ENCODE measurements around the gene A3GALT2.

A3GALT2 gene

DNA sequence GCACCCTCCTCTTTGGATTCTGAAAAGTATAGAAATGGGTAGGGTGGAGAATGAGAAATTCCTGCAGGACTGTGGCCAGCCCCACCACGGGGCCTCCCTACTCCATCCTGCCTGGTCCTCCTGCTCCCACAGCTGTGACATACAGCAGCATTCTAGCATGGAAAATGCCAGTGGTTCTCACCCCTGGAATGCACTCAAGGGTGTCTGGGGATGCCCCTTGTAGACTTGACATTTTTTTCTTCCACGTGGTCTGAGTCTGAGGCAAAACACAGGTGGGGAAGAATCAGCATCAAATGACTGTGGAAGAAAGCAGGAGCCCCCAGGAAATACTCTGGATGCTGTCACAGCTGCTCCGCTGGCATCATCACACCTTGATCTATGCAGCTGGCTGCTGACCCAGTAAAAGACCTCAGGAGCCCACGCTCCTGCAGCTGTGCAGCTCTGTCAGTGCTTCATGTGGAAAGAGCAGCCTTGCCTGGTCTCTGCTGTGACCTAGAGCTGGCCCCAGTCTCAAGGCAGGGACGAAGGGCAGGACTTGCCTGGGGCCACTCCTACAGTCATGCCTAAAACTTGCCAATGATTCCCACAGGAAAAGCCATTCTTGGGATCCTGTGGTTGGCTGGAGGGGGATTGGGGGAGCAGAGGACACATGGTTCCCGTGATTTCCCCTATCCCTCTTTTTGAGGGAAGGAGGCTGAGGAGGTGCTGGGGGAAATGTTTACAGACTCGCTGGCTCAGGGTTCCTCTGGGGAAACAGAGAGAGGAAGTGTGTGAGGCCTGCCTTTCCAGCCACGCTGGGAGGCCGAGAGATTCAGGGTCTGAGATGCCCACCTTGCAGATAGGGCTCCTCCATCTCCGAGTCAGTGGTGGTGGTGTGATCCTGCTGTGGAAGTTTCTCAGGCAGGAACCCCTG, 10.8 kb upstream of the A3GALT2 start:
- no peak for DNase-seq

DNA sequence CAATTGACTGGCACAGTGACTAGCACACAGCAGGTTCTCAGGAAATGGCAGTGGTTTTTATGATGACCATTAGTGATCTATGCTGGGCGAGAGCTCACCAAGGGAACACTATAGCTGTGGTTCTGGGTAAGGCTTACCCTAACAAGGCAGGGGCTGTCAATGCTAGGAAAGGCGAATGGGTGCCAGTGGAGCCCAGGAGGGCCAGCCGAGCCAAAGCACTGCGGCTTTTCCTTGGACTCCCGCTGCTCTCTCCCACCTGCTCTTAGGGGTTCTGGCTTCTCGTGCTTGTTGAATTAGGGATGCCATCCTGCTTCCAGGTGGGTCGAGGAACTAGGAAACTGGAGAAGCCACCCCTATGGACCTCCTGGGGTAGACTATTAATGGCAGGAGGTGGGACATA, 10.0 kb upstream of the A3GALT2 start:
- no peak for DNase-seq

DNA sequence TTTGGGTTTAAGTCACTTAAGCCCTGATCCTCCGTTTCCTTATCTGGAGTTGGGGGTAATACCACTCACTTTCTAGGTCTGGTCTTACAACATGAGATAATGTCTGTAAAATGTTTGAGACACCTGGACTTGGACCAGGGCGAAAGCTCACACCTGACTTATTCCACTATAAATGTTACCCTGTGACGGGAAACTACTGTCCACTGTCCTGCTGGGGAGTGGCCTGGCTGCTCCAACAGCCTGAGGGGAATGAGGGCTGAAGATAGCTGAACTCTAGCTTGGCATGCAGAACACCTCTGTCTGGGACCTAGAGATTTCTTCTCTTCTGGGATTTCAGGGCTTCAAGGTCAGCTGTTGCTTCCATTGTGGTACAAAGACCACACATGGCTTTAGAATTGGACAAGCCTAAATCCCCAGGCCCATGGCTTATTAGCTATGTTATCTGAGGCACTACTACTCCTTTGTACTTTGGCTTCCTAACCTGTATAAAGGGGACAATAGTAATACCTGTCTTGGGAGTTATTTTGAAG, 9.5 kb upstream of the A3GALT2 start:
- DNase-seq, result no peak

DNA sequence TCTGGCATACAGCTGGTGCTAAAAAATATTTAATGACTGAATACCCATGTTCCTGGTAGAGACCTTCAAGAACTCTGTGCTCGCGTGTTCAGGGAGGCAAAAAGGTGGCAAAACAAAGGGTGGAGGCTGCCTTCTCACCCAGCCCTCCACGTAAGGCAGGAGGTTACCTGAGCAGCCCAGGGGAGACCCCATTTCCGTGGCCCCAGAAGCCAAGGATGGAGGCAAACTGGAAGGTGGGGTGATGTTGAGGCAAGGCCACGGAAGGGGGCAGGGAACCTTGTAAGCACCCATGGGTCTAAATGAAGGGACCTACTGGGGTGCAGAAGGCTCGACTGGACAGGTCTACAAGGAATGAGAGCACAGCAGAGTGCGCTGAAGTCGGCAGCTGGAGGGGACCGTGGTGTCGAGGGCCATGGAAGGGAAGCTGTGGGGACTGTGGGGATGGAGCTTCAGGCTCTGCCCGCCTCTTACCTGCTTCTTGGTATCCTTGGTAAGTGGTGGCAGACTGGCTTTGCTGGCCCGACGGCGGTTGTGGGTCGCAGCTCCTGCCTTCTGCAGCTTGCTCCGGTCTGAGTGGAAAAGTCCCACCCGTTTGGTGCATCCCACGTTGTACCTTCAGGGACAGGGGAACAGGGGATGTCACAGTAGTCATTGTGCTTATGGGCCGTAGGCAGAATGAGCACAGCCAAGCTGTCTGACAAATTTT, 8.9 kb upstream of the A3GALT2 start:
- no peak for DNase-seq

DNA sequence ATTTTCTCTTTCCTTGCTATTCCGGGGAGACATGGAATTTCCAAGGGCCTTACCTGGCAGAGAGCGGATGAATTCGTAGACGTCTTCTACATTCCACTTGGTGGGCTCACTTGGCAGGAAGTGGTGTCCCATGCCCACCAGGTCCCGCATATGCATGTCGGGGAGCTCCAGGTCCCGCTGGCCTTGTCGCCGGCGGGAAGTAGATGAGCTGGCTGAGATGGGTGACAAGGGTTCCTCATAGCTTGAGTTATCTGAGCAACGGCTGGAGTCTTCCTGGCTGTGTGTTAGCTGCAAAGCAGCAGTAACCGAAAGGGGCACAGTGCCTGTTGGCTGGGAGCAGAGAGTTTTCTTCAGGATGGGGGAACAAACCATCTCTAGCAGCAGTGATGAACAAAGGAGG, 7.9 kb upstream of the A3GALT2 start:
- no peak for DNase-seq

DNA sequence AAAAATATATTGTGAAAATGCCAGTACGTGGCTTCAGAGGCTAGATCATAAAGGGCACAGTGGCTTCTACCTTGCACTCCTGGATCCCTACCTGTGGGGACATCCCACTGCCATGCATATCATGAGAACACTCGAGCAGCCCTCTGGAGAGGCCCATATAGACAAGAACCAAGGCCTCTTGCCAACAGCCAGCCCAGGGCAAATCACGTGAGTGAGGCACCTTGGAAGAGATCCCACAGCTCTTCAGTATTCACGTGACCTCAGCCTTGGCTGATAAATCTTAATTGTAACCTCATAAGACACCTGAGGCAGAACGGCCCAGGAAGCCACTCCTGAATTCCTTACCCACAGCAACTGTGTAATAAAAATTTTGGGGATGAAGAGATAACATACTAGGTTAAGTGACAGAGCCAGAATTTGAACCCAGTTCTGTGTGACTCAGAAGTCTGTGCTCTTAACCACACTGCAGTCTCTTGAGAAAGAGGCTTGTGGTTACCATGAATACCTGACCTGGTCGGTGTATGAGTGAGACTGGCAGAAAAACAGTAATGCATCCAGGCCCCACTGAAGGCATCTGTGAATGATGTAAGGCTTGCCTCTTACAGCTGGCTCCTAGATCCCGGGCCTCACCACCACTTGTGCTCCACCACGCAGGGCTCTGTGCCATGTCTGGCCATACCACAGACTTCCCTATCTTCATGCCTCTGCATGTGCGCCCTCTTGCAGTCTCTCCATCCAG, 6.9 kb upstream of the A3GALT2 start:
- DNase-seq, result no peak

DNA sequence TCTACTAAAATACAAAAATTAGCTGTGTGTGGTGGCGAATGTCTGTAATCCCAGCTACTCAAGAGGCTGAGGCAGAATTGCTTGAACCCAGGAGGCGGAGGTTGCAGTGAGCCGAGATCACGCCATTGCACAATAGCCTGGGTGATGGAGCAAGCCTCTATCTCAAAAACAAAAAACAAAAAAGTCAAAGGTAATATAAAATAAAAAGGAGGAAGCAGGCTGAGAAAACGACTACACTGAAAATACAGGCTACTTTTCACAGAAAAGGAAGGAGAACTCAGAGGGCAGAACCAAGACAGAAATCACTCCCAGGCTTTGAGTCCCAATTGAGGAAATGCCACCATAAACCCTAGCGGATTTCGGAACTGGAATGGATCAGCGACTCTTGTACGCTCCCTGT, 5.9 kb upstream of the A3GALT2 start:
- no peak for DNase-seq

DNA sequence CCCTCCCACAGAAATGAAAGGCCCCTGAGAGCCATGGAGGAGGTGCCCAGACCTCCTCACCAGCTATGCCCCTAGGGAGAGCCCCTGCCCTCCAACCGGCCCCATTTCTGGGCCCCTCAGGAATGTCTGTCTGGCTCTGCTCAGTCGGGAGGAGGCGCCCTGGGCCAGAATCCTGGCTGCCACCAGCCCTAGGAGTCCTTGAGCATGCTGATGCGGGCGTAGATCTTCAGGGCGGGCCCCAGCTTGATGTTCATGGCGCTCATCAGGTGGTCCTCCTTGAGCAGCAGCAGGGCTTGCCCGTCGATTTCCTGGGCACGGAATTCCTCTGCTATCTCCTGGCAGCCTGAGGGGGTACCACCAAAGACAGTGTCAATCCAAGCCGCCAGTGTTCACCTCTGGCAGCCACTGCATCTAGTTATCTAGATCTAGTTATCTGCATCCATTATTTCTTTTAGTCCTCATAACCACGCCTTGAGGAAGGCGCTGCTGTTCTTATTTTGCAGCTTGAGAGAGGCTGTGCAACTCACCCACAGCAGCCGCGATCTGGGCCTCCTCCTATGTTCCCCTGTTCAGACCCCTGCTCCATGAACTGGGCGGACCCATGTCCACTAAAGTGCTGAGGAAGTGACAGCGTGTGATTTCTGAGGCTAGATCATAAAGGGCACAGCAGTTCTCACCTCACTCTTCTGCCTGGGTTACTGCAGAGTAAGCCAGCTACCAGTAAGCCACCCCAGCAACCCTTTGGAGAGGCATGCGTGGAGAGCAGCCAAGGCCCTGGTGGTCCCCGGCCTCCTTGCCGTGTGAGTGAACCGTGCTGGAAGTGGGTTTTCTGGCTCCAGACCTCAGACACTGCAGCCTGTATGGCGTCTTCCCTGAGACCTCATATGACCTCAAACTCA, 4.0 kb upstream of the A3GALT2 start:
- no peak for DNase-seq

DNA sequence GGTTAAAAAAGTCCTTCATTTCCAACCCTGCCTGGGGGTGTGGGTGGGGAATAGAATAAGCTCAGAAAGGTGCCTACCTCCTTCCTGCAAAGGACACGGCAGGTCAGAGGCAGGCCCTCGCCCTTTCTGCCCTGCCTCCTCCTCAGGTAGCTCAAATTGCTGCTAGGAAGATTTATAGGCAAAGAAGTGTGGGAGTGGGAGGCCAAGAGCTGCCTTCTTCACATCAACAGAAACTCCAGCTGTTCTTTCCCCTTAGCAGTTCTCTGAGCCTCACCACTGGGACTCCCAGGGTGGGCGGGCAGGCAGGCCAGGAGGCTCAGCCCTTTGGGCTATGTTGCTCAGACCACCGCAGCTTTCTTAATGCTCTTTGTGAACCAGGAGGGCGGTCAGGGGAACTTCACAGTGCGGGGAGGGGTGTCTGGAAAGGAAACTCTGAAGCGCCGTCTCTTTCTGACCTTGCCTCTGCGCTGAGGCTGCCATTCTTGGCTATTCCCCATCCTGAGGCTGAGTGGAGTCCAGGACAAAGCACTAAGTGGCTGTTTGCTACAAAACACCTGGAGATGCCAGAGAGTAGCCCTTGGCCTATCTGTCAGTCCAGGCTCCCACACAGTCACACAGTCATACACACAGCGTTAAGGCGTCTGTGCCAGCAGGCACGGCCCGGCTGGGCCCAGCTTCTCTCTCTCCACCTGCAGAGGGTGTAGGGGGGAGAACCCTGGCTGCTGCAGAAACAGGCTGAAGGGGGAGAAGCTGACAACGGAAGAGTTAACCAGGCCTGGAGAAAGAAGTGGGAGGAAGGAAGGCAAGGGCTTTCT, 3.0 kb upstream of the A3GALT2 start:
- no peak for DNase-seq

DNA sequence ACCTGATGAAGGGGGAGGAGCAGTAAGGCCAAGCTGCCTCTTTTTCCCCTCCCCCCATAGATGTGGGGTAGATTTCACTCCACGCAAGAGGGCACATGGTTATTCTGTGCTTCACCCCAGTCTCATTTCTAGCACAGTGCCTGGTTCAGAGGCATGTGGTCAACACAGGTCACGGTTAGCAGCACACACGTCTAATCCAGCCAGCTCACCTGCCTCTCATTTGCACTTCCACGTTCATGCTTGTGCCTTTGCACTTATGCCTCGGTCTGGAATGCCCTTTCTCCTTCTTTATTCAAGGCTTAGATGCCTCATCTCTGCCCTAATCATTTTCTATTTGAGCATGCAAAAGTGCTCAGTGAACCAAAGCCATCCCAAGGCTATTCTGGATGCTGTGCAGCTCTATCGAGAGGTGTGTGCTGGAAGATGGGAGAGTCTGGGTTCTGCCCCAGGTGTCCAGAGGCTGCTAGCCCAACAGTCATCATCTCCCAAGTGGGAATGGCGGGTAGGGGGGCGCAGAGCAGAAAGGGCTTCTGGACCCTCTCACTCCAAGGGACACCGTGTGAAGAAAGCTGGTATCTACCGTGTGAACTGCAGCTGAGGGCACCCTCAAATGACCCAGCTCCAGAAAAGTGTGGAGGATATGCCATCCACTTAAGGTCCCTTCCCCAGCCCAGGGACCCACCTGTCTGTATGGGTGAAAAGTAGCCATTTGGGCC, 2.1 kb upstream of the A3GALT2 start:
- no peak for DNase-seq

DNA sequence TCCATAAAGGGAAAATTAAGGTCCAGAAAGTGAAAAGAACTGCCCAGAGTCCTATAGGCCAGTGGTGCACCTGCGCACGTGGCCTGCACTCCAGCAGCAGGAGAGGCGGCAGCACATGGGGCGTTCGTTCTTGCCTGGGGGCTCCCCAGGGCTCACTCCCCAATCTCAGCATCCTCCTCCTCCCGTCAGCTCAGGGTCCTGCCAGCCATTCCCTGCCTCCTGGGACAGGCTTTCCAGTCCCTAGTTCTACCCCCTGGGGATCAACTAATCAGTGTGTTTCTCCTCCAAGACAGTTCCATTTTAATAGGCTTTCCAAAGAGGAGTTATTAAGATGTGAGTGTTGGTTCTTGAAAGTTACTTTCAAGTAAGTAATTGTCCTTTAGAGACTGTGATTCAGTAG, 1.2 kb upstream of the A3GALT2 start:
- DNase-seq, result no peak

DNA sequence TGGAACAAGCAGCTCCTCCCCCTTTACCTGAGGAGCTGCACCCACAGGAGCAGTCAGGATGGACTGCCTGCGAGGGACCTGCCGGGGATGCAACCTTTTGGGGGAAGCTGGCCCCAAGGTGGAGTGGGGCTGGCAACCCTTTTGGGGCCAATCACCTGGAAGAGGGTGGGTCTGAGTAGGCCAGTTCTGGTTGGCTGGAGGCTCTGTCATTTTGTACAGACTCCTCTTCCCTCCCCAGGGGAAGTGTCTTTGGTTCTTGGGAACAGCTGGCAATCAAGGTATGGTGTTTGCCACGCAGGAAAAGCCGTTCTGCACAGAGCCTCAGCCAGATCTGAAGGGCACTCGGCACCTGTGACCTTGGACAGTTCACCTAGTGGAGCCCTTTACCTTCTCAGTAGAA, 280 bp upstream of the A3GALT2 start:
- DNase-seq, result no peak

DNA sequence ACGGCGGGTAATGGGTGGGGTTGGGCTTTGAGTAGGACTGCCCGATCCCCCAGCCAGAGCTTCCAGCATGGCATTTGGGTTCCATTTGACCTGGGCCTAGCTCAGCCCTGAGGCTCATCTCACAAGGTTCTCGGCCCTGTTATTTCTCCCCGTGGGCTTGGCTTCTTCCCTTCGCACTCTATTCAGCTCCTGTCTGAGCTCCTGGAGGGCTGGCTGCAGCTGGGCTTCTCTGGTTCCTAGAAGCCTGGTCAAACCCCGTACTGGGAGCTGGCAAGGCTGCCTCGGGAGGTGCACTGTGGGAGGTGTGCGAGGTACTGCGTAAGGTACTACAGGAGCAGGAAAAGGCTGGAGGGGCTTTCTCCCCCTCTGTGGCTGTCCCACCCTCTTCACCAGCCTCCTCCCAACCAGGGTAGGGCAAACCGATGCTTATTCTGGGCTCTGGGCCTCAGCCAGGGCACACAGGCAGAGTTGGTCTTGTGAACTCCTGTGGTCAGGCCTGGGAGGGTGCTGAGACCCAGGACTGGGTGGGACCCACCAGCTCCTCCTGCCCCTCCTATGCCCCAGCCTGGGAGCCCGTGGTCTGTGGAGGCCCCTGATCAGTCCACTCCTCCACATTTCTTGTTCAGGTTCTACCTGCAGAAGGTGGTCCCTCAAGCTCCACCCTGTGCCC, 814 bp downstream of the A3GALT2 start:
- DNase-seq, result no peak

DNA sequence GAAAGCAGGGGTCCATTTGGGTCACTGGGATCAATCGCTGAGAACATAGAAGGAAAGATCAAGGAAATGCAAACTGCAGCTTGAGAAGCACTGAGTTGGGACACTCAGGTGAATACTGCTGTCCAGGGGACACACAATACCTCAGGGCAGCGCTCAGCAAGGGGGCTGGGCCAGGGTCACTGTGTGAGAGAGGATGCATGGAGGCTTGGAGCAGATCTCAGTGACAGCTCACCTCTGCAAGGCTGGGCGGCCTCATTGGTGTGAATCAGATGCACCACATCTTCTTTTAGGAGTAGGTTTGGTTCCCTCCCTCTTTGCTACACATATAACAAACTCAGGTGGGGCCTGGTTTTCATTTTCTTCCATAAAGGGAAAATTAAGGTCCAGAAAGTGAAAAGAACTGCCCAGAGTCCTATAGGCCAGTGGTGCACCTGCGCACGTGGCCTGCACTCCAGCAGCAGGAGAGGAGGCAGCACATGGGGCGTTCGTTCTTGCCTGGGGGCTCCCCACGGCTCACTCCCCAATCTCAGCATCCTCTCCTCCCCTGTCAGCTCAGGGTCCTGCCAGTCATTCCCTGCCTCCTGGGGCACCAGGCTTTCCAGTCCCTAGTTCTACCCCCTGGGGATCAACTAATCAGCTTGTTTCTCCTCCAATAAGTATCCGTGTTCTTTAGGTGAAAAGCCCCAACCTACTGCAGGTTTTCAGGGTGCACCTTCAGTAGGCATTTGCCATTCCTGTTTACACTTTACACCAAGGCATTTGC, 1.5 kb downstream of the A3GALT2 start:
- no peak for DNase-seq

DNA sequence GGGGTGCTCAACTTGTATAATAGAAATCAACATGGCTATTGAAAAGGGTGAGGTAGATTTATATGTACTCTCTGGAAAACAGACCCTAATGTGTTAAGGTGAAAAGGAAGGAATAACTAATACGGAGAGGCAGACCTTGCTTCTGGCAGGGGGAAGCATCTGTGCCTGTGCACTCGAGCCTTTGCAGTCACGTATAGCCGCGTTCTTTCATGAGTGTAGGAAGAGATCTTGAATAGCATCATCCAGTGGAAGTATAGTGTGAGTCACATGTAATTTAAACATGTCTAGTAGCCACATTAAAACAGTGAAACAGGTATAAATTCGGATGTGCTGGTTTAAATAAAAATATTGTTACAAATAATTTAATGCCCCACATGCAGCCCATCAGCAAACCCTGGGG, 3.0 kb downstream of the A3GALT2 start:
- no peak for DNase-seq

DNA sequence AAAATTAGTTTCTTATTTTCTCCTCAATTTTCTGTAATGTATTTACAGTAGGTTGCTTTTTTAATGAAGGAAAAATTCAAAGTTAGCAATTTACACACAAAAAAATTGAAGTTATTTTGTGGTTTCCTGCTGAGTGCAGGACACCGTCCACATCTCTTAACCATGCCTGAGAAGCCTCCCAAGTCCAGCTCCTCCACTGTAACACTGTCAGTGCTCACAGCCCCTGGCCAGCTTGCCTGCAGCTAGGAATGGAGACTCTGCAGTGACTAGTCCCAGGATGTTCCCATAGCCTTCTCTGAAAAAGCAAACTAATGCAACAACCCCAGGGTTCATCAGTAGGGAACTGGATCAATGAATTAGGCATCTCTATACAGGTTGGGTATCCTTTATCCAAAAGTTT, 3.5 kb downstream of the A3GALT2 start:
- no peak for DNase-seq

DNA sequence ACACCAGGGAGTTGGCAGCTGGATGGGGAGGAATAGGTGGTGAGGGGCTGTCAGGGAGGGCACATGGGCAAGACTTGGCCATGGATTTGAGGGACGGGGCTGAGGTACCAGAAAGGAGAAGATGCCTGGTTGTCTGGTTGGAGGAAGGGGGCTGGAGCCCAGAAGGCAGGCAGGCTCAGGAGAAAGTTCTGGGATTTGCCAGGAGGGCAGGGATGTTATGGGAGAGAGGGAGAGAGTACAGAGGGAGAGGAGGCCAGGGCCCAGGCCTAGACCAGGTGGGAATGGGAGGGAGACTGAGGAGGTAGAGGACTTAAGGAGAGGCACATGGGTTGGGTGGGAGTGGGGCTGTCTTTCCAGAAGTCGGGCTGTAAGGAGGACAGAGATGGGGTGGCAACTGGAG, 4.3 kb downstream of the A3GALT2 start:
- DNase-seq, result no peak

DNA sequence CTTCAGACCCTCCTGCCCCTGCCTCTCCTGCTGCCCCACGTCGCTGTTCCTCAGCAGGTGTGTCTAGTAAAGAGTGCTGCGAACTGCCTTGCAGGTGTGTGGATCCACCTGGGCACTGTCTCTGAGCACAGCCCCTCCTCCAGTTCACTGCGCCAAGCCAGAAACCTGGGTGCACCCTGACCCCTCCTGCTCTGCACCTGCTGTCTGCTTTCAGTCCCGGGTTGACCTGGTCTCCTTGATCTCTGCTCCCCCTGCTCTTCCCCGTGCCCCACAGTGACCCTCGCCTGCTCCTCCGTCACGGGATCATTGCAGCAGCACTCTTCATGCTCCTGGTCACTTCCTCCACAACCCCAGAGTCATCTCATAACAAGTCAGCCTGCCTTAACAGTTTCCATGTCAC, 6.5 kb downstream of the A3GALT2 start:
- no peak for DNase-seq

DNA sequence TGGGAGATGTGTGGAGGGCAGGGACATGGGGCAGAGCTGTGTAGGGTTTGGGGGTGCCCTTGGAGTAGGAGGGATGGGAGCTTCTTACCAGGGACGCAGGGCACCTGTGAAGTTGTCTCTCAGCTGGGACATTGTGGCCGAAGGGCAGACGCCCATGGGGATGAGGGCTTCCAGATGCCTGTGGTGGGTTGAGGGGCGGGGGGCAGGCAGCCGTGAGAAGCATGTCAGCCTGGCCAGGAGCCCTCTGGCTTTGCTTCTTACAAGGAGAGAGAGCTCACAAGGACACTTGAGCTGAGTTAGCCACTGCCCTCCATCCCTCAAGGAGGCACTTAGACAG, 8.5 kb downstream of the A3GALT2 start:
- DNase-seq, result no peak

Measured in activated CD4-positive, alpha-beta T cell treated with anti-CD3 and anti-CD28 coated beads, Interleukin-2, amount 50 U/mL, for 1 hour (primary cell).